Muscle of back (tissue), 13 donors: ENCODE measurements around the gene SCAMP4. TPM values are rescaled to one million over a fixed set of nuclear protein-coding genes. Genes with fewer than 3 reads are reported as not detected.

Source experiments
- DNase-seq, 3 donors: peaks; one replicate each; pipeline versions ENCODE4 v3.0.0 to v3.0.0-alpha.2; 2013
- long read RNA-seq, 9 donors: transcript quantifications; one replicate each; lab custom pipeline, GENCODE V29; 2026
- polyA plus RNA-seq, 10 donors: library from polyadenylated mRNA; unstranded; fragments of 120-200 nt; gene quantifications; one replicate each; pipeline ENCODE4 v1.2.1, GENCODE V29; 2013; ENCODE audit not compliant: insufficient read length in 10 of 10

SCAMP4 gene
- polyA plus RNA-seq: 10 to 100 TPM; 21.0 to 34.3 (median 27.3) TPM
- long read RNA-seq, donor 1, transcript SCAMP4-201 (7 exons, 2,684 nt): major isoform, 7 of 11 reads
- long read RNA-seq, donor 1, partial matches to known transcripts: 0 of 11 reads
- long read RNA-seq, donor 1, other reads (novel, unspliced or antisense): 0 of 11 reads
- long read RNA-seq, donor 2, partial matches to known transcripts: 0 of 5 reads
- long read RNA-seq, donor 2, other reads (novel, unspliced or antisense): 0 of 5 reads
- long read RNA-seq, donor 3, partial matches to known transcripts: 0 of 2 reads
- long read RNA-seq, donor 3, other reads (novel, unspliced or antisense): 0 of 2 reads
- long read RNA-seq, donor 4, transcript SCAMP4-201 (7 exons, 2,684 nt): major isoform, 6 of 7 reads
- long read RNA-seq, donor 4, partial matches to known transcripts: 0 of 7 reads
- long read RNA-seq, donor 4, other reads (novel, unspliced or antisense): 0 of 7 reads
- long read RNA-seq, donor 5, transcript SCAMP4-201 (7 exons, 2,684 nt): major isoform, 6 of 13 reads
- long read RNA-seq, donor 5, transcript SCAMP4-207 (2 exons, 2,973 nt): minor isoform, 5 of 13 reads
- long read RNA-seq, donor 5, partial matches to known transcripts: 0 of 13 reads
- long read RNA-seq, donor 5, other reads (novel, unspliced or antisense): 0 of 13 reads
- long read RNA-seq, donor 6, transcript SCAMP4-201 (7 exons, 2,684 nt): major isoform, 5 of 7 reads
- long read RNA-seq, donor 6, partial matches to known transcripts: 0 of 7 reads
- long read RNA-seq, donor 6, other reads (novel, unspliced or antisense): 0 of 7 reads
- long read RNA-seq, donor 7, partial matches to known transcripts: 0 of 5 reads
- long read RNA-seq, donor 7, other reads (novel, unspliced or antisense): 0 of 5 reads
- long read RNA-seq, donor 8, partial matches to known transcripts: 0 of 6 reads
- long read RNA-seq, donor 8, other reads (novel, unspliced or antisense): 0 of 6 reads
- long read RNA-seq, donor 9, partial matches to known transcripts: 0 of 2 reads
- long read RNA-seq, donor 9, other reads (novel, unspliced or antisense): 0 of 2 reads

DNA sequence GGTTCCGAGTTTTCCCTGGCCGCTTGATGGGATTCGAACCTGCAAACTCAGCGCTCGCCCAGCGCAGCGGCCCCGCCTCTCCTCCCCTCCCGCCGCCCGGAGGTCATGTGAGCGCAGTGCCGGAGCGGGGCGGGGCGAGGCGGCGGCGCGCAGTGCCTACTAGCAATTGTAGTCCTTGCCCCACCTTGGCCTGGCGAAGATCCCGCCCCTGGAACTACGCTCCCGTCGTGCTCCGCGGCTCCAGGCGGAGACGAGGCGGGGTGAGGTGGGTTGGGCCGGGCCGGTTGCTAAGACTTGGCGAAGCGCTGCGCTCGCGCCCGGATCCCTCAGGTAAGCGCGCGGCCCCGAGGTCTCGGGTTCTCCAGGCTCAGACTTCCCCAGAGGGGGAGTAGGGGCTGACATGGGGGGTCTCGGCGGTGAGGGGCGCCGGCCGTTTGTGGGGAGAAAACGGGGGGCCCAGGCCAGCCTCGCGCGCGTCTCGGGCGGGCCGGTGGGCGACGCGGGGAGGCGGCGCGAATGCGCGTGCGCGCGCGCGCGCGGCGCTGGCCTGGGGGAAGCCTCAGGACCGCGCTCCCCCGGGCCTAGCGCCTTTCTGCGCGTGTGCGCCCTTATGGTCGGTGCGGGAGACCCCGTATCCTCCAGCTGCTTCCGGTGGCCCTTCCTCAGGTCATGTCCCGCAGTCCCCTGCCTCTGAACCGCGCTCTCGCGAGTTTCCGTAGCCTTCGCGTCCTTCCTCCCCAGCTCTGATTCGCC lies at the start of gene SCAMP4, which contains the start of gene ADAT3:
SCAMP4 (plus strand) TSS at position 290 of the 753 bp plus-strand sequence. CDS start 9,621 bp downstream, outside the sequence.
ADAT3 (plus strand) TSS at position 290 of the 753 bp plus-strand sequence. CDS start 6,649 bp downstream, outside the sequence.
- peak; percentile 99 to 100 (median 99) for DNase-seq

DNA sequence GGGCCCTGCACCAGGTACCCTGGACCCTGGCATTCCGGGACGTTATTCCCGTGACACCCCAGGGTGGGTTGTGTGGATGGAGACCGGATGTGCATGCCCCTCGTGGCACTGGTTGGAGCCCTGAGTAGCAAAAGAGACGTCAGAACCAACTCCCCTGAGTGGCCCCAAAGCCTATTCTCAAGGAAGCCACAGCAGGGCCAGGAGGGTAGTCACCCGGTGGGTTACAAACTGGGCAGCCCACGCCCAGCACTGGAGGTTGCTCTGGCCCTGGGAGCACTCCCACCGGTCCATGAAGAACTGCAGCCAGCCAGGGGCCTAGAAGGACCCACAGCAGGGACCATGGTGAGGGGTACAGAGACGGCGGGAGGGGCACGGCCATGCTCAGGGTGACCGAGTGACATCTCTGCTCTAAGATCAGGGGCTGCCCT lies 49.4 kb upstream of the SCAMP4 start:
- DNase-seq: peak in 1 of 3 donors; percentile 35

GRCh38 chr19:1856345-1856697 lies 48.9 kb upstream of the SCAMP4 start:
- peak in 1 of 3 donors; percentile 56 for DNase-seq

DNA sequence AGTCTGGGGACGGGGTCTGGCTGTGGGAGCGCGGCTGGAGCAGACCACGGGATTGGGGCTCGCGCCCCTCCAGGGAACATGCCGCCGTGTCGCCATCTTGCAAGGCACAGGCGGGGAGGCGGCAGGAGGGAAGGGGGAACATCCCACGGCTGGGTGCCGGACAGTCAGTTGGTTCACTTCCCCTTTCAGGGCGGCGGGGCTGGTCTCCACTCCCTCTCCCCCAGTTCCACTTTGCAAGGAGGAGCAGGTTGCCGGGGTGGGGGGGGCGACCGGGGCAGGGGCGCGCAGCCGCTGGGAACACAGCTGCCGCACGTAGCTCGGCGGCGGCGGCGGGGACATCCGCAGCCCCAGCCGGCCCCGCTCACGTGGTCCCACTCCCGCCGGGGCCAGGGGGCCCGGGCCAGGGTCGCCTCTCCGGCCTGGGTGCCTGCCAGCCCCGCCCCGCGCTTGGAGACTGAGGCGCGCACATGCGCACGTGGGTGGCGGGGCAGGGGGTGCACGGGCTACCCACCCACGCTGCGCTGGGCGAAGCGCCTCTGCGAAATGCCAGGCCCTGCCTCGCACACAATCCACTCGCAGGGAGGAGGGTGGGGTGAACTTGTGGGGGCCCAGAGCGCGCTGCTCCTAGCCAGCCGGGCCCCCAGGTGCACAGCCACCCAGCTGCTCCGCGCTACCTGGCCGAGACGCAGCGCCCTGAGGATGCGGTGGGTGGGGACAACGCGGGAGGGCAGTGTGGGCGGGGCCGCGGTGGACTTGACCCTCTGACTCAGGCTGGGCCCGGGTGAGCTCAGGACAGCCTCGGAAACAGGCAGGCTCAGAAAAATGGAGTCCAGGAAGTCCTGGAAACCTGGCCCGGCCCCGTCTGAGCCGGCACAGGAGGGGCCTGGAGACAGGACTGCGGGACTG lies 48.2 kb upstream of the SCAMP4 start:
- peak in 1 of 3 donors; percentile 84 for DNase-seq

DNA sequence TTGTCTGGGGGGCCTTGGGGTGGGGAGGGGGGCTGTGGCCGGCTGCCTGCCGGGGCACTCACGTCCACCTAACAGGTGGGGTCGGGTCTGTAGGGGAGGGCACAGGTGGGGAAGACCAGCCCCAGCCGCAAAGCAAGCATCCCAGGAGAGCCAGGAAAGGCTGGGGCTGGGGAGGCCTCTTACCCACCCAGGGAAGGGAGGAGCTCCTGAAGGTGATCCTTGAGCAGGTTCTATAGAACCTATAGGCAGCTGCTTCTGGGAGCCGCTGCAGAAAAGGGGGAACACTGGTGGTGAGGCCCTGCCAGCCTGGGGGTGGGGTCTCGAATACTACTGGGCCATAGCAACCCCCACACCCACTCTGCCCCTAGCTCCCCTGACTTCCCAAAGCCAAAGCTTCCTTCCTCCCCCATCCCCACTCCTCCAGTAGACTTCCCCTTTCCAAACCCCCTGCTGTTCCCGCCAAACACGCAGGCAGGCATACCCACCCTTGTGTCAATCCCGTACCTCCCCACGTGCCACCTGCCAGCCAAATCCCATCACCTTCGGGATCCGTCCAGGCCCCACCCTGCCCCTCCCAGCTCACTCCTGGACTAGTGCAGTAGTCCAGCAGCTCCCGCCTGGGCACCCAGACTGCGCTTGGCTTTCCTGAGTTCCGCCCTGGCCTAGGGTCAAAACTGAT lies 47.4 kb upstream of the SCAMP4 start:
- DNase-seq: no peak

- DNase-seq: no peak
Measured at GRCh38 chr19:1858412-1859081, 46.7 kb upstream of the SCAMP4 start.

DNA sequence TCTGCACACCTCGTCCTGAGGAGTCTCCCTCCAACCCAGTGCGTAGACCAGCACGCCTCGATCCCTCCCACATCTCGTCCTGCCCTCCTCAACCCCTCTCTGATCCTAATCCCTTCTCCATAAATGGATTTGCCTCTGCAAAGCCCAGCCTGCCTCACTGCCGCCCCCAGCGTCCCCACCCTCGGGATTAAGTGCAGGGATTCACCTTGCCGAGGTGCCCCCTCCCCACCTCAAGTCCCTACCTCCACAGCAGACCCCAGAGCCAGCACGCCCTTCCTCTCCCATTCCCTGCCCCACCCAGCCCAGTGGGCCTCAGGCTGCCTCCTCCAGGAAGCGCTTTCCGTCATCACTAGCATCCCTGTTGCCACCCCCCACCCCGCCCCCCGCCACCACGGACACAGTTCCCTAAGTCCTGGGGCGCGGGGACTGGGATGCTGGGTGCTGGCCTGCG lies 45.8 kb upstream of the SCAMP4 start:
- peak in 1 of 3 donors; percentile 40 for DNase-seq

DNA sequence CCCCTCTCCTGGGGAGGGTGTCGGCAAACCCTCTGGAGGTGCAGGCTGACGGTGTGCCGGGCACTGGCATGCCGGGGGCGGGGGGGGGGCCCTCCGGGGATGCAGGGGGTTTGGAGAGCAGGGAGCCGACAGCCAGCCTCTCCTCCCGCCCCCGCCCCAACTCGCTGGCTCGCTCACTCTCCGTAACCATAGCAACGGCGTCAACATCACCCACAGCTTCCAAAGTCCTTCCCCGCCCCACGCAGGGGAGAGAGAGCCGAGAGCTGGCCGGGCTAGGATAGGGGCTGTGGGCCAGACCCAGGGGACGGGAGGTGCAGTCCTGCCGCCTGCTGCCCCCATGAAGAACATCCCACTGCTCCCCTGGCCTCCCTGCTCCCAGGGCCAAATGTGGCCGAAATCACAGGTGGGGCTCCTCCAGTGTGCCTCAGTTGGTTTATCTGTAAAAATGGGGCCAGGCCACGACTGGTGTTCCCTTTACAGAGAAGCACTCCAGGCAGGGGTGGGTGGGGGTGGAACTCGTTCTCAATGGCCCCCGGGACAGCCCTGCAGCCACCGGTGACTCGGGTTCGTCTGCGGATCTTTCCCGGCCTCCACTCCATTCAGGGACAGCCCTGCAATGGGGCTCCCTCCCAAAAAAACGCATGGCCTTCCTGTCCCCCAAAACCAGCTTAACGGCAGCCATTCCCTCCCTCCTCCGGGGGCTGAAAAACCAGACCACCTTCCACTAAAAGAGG lies 45.0 kb upstream of the SCAMP4 start:
- DNase-seq: peak; percentile 62 to 92 (median 83)

- DNase-seq: peak in 1 of 3 donors; percentile 45
Measured at GRCh38 chr19:1860821-1861598, 44.2 kb upstream of the SCAMP4 start.

GRCh38 chr19:1861599-1862031 lies 43.6 kb upstream of the SCAMP4 start:
- peak in 1 of 3 donors; percentile 59 for DNase-seq

GRCh38 chr19:1862068-1862423 lies 43.2 kb upstream of the SCAMP4 start:
- DNase-seq: no peak

DNA sequence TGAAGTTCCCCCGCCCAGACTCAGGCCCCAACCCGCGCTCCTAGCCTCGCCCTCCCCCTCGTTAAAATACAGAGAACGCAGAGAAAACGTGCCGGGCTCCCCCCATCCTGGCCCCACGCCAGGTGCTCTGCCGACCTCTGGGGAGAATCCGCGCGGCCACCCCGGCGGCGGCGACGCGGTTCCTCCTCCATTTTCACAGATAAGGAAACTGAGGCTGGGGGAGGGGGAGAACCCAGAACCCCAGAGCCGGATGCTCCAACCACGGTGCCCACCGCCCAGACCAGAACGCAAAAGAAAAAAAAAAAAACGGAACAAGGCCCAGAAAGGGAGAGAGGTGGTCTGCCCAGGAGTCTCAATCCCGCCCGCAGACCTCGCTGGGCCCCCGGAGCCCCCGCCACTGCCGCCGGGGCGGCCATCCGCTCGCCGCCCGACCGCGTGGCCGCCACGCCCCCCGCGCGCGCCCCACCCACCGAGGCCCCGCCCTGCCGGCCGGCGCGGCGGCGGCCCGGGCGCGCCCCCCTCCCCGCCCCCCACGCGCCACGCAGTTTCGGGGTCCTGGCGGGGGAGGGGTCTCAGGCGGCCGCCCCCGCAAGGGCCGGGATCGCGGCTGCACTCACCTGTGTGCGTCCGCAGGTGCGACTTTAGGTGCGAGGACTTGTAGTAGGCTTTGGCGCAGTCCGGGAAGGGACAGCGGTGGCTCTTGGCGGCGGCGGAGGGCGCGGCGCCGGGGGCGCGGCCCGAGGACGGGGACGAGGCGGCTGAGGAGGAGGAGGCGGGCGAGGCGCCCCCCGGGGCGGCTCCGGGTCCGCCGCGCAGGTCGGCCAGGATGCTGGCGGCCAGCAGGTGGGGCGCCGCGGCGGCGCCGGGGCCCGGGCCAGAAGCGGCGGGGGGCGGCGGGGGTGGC lies 42.5 kb upstream of the SCAMP4 start:
- DNase-seq: peak in 1 of 3 donors; percentile 69

GRCh38 chr19:1863328-1863637 lies 41.9 kb upstream of the SCAMP4 start, which contains the start of gene KLF16:
KLF16 (minus strand) TSS chr19:1863579; CDS start chr19:1863497, 82 bp downstream.
- no peak for DNase-seq

DNA sequence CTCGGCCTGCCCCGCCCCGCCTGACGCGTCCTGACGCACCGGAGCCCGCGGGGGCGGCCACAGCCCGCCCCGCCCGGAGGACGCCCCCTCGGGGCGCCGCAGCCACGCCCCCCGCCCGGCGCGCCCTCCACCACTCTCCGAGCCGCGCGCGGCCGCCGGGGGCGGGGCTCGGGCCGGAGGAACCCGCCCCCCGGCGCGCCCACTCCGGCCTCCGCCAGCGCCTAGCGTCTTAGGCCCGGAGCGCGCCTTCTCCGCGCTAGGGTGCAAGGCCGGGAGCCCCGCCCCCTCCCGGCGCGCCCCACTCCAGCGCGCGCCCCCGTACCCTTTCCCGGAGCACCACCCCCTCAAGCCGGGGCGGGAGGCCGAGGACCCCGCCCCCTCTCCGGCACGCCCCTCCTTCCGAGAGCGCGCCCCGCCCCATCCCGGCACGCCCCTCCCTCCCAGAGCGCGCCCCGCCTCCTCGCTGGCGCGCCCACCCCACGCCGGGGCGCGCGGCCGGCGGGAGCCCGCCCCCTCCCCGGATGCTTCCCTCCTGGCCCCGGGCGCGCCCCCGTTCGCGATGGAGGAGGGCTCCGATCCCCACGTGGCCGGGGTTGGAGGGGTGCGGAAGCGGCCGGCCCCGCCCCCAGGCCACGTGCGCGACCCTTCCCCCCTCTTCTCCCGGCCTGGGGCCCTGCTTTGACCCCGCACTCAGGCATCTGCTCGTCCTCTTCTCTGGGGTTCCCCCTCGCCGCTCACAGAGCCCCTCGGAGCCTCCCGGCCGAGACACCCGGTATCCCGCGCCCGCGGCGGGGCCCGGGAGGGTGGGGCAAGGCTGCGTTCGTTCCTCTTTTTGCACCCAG lies 41.3 kb upstream of the SCAMP4 start:
- peak; percentile 94 to 96 (median 95) for DNase-seq

DNA sequence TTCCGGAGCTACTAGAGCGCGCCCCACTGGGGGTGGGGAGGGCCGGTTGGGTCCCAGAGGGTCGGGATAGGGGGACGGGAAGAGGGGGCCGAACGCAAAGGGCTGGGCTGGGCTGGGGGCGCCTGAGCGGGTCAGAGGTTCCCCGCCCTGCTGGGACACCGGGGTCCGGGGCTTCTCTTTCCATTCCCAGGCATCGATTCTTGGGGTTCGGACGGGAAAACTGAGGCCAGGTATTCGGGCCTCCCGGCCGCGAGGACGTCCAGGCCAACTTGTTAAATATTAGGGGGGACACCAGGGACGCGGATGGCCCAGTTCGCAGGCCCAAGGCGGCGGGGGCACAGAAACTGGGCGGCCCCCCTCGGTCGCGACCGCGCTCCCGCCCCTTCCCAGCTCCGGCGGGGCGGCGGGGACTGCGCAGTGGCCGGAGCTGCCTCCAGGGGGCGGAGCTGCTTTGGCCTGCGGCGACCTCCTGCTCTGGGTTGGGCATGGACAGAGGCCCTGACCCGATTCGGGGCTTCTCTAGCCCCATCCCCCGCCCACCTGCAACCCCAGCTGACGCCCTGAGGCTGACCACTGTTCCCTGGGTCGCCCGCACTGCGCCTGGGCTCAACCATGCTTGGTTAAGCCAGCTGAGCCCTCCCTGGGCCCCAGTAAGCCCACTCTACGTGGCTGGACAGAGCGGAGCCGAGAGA lies 40.6 kb upstream of the SCAMP4 start:
- DNase-seq: peak in 2 of 3 donors; percentile 82 to 88
